ENCODE results near the gene TANC2.

Gene TANC2

GRCh38 chr17:62965686-62966425 lies at the start of gene TANC2:
TANC2 (plus strand) TSS chr17:62966235; CDS start chr17:63009560, 43,325 bp downstream.
- DNase-seq (ENCODE audit: low read depth), result peak; percentile 83

GRCh38 chr17:62916684-62917571 lies 49.1 kb upstream of the TANC2 start:
- DNase-seq (ENCODE audit: low read depth), result no peak

- DNase-seq (ENCODE audit: low read depth), result peak; percentile 28
Measured at GRCh38 chr17:62919388-62919787, 46.6 kb upstream of the TANC2 start.

- no peak for DNase-seq (ENCODE audit: low read depth)
Measured at GRCh38 chr17:62920300-62920699, 45.7 kb upstream of the TANC2 start.

GRCh38 chr17:62921817-62922216 lies 44.2 kb upstream of the TANC2 start:
- DNase-seq (ENCODE audit: low read depth), result no peak

GRCh38 chr17:62923258-62924150 lies 42.5 kb upstream of the TANC2 start:
- no peak for DNase-seq (ENCODE audit: low read depth)

- no peak for DNase-seq (ENCODE audit: low read depth)
Measured at GRCh38 chr17:62925267-62925836, 40.7 kb upstream of the TANC2 start.

- no peak for DNase-seq (ENCODE audit: low read depth)
Measured at GRCh38 chr17:62927083-62927482, 39.0 kb upstream of the TANC2 start.

- DNase-seq (ENCODE audit: low read depth), result no peak
Measured at GRCh38 chr17:62929320-62929719, 36.7 kb upstream of the TANC2 start.

- peak; percentile 30 for DNase-seq (ENCODE audit: low read depth)
Measured at GRCh38 chr17:62931101-62931500, 34.9 kb upstream of the TANC2 start.

- peak; percentile 13 for DNase-seq (ENCODE audit: low read depth)
Measured at GRCh38 chr17:62933501-62934385, 32.3 kb upstream of the TANC2 start.

GRCh38 chr17:62935098-62935497 lies 30.9 kb upstream of the TANC2 start:
- DNase-seq (ENCODE audit: low read depth), result no peak

- no peak for DNase-seq (ENCODE audit: low read depth)
Measured at GRCh38 chr17:62935523-62935922, 30.5 kb upstream of the TANC2 start.

- no peak for DNase-seq (ENCODE audit: low read depth)
Measured at GRCh38 chr17:62937606-62938005, 28.4 kb upstream of the TANC2 start.

- DNase-seq (ENCODE audit: low read depth), result no peak
Measured at GRCh38 chr17:62941358-62941991, 24.6 kb upstream of the TANC2 start.

- DNase-seq (ENCODE audit: low read depth), result no peak
Measured at GRCh38 chr17:62948370-62948769, 17.7 kb upstream of the TANC2 start.

GRCh38 chr17:62949036-62949435 lies 17.0 kb upstream of the TANC2 start:
- DNase-seq (ENCODE audit: low read depth), result no peak

GRCh38 chr17:62950067-62950466 lies 16.0 kb upstream of the TANC2 start:
- peak; percentile 81 for DNase-seq (ENCODE audit: low read depth)

GRCh38 chr17:62955841-62956352 lies 10.1 kb upstream of the TANC2 start:
- DNase-seq (ENCODE audit: low read depth), result no peak

- DNase-seq (ENCODE audit: low read depth), result peak; percentile 84
Measured at GRCh38 chr17:62963296-62963695, 2.7 kb upstream of the TANC2 start.

Data from EH (cell line).